ENCODE measurements around the gene ADARB2.

The ADARB2 gene

DNA sequence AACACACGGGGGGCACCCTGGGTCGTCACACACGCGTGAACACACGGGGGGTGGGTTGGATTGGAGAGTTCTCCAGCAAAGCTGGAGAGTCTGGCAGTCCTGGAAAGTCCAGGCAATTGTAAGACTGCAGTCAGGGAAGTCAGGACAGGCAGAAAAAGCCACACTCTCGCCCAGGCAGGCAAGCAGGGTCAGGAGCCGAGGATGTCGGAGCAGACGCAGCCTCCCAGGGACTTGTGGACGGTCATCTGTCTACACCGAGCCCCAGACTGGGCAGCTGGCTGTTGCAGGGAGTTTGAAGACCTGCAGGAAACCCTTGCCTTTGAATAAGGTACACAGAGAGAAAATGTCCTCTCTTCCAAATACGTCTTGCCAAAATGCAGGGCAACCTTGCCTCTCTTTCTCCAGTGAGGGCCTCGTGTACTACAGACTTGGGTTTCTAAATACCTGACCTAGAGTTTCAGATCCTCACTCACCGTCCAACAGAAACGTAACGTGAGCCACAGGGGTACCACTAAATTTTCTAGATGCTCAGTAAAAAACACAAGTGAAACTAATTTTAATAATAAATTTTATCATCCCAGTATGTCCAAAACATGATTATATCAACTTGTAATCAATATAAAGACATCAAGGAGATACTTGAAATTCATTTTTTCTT lies 176.7 kb downstream of the ADARB2 start:
- no peak for DNase-seq

DNA sequence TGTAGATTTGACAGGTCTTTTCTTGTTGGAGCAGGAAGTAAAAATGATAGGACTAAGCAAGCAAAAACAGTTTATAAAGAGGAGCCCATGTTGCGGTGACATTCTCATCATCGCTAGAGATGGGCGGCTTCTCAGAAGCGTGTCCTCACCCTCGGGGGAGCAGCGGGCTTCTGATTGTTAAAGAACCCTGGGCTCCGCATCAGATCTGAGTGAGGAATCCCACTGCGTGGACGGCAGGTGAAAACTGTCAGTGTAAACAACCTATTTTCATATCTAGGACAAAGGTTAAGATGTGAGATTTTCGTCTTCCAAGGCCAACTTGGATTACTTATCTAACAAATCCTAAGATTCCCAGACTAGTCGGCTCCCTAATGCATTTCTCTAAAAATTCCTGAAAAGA lies 177.6 kb downstream of the ADARB2 start:
- DNase-seq: no peak

DNA sequence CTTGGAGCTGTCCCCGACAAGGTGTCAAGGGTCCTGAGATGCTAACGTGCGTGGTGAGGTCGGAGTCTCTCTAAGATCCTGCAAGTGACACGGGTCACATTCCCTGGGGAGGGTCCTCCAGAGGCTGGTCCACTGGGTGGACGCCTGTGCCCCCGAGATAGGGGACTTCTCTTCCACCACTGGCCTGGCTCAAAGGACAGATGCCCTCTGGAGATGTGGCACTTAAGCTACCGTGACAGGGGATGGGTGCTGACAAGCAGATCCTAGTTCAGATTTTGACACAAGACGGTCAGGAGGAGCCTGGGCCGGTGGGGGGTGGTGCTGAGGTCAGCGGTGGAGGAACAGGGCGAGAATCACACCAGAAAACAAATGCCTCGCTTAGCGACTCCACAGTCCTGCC lies 178.0 kb downstream of the ADARB2 start:
- no peak for DNase-seq

DNA sequence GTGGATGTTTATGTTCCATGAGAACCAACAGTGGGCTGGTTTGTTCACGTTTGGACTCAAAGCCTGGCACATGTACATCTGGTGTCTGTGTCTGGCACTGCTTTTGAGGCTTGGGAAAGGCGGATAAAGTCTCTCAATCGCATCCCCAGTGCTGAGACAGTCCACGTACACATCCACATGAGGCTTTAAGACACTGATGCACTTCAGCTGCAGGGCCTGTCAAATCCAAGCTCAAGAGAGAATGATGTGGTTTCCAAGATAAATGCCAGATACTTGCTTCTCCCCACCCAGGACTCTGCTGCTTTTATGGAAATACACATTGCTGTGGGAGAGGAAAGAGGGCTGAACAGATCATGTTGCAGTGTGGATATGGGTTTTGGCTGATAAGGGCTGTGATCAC lies 178.4 kb downstream of the ADARB2 start:
- no peak for DNase-seq

DNA sequence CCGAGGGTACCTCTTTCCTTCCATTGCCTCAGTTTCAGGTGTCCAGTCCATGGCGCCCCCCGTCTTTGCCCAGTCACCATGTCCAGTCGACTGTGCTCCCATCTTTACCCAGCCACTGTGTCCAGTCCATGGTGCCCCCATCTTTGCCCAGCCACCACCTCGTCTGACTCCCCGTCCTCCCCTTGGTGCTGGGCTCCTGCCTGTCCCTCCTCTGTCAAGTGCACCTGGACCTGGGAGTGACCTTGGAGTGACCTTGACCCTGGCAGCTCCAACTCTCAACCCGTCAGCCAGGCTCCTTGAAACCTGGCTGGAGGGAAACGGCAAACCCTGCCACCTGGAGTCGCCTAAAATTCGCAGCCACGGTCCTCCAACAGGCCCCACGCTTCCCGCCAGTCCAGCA lies 180.2 kb downstream of the ADARB2 start:
- no peak for DNase-seq

- no peak for DNase-seq
Observed at GRCh38 chr10:1556496-1556895, 180.8 kb downstream of the ADARB2 start.

DNA sequence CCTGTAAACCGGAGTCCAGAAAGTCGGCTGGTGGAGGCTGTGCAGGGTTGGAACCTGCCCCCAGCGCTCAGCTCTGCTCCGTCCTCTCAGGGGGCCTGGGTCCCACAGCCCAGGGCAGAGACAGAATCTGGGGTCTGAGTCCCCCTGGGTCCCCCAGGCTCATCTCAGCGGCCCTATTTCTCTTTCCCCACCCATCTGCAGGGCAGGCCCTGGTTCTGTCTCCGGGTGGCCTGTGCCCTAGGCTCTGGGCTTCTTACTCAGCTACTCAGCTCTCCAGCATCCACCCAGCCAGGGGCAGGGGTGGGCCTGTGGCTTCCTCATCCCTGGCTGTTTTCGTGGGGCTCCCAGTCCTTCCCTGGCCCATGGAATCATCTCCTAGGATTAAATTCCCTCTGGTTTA lies 183.4 kb downstream of the ADARB2 start:
- no peak for DNase-seq

GRCh38 chr10:1552881-1553670 lies 184.2 kb downstream of the ADARB2 start:
- no peak for DNase-seq

- no peak for DNase-seq
Observed at GRCh38 chr10:1552406-1552805, 184.9 kb downstream of the ADARB2 start.

DNA sequence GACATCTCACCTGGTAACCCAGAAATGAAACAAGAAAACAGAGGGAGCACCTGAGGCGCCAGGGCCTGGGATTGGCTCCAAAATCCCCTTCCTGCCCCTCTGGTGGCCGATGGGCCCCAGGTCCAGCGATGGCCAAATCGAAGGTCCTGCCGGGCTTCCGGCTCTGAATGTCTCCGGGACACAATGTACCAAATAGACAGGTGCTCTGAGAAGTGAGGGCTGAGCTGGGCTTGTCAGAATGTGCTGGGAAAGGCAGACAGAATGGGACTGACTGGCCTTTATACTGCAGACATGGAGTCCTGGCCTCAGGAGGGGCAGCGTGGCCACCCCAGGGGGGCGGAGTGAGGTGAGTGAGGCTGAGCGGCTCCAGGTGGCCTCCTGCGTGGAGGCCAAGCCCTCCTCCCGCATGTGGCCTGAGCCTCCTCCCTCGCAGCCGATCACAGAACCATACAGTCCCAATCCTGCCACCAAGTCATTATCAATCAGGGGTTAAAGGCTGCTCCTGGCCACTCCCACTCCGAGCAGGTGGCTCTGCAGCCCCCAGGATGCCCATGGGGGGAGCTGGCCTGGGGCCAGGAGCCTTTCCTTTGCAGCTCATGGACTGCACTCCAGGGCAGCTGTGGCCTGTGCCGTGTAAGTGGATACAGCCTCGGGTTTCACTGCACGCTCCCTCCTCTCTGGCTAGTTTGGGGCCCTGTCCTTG lies 185.5 kb downstream of the ADARB2 start:
- no peak for DNase-seq

- no peak for DNase-seq
Observed at GRCh38 chr10:1550616-1551015, 186.7 kb downstream of the ADARB2 start.

DNA sequence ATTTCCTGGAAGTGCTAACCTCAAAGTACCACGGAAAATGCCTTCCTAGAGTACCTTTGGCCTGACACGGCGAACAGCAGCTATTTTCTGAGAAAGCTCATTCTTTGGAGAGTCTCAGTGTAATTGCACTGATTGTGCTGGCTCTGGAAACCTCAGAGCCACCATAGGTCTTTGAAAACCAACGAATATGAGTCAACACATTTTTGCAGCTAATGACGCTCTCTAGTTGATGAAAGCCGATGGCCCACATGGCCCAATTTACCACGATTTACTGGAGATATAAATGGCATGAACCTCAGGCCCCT lies 187.1 kb downstream of the ADARB2 start:
- DNase-seq: no peak

DNA sequence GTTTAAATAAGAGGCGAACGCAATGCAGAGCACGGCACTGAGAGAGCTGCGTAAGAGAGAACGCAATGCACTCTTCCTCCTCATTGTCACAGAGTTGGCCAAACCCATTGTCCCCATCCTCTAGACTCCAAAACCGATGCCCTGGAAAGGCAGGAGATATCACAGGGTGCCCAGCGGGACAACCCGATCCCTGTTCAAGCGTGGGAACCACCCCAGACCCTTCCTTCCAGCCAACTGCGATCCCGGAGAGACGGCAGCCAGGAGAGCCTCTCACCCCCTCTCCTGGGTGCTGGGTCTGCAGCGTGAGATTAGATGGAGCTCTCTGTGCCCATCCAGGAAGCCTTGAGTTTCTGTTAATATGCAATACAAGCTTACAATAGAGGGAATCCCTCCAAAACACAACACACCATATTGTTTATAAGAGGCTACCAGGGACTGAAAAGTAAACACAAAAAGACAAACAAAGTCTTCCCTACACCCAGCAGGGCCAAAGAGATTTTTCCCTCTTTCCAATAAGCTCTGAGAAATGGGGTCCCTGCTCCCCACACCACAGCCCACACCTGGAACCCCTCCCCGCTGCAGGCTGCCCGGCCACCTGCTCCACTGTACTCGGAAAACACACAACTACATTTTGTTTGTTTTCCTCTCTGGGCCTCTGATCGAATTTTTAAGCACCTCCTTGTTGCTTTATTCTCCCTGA lies 187.6 kb downstream of the ADARB2 start:
- no peak for DNase-seq

DNA sequence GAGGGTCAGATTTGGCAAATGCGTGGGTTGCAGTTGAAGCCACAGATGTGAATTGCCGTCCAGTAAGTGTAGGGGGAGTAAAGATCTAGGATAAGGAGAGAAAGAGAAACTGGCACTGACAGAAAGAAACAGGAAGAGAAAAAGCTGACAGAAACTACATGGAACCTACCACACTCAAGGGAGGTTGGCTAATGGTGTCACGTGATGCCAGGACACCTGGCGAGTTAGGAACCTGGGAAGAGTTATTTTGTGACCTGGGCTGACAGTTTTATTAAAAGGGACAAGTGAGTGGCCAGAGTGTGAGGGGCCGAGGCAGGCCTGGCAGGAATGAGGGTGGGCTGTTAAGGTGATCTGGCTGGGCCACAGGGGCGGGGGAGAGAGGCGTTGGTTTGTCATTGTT lies 188.7 kb downstream of the ADARB2 start:
- DNase-seq: no peak

DNA sequence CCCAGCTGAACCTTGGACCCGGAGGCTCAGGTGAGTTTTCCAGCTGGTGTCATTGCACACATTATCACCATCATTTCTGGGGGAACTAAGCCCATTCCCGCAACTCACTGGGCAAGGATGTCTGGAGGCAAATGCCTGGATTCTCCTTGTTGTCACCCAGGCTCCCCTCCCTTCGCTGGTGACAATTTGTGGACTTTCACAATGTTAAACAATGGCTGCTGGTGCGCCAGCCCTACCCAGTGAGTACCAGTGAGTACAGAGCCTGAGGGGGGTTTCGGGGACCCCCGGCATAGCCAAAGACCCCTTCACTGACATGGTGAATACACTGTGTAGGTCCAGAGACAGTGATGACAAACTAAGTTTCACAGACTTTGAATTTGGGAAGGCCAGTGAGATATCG lies 189.2 kb downstream of the ADARB2 start:
- no peak for DNase-seq

GRCh38 chr10:1546431-1547110 lies 190.8 kb downstream of the ADARB2 start:
- DNase-seq: no peak

DNA sequence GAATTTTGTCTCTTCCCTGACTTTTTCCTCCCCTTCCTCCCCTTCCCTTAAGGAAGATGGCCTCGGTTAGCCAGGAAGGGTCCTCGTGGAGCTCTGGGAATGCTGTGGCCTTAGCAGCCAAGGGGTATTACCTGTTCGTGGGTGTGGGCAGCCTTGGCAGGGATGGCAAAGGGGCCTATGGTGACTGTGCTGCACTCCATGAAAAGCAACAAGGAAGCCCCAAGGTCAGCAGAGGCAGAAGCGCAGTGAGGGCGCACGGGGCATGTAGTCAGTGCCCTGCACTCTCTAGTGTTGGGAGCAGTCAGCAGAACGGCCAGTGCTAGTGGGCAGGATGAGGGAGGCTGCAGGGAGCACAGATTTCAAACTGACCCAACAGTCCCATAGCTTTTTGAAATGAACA lies 191.8 kb downstream of the ADARB2 start:
- no peak for DNase-seq

GRCh38 chr10:1544929-1545328 lies 192.4 kb downstream of the ADARB2 start:
- no peak for DNase-seq

DNA sequence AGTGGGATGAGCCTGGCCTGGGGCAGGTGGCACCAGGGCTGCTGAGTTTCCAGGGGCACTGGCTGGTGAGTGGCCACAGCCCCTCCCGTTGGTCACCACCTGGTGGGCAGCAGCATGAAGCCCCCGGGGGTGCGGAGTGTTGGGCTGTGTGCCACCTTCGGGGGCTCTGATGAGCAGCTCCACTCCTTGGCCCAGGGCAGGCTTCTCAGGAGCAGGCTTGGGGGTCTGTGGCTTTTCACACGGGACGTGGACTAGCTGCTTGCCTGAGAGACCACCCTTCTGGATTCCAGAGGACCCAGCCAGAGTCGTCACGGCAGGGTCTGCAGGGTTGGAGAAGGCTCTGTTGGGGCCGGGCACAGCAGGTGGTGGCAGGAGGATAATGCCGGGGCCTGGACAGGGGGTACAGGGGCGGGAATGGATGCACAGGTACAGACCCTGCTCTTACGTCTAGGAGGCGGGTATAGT lies 193.1 kb downstream of the ADARB2 start:
- no peak for DNase-seq

- no peak for DNase-seq
Observed at GRCh38 chr10:1543596-1543995, 193.7 kb downstream of the ADARB2 start.

- no peak for DNase-seq
Observed at GRCh38 chr10:1542941-1543340, 194.4 kb downstream of the ADARB2 start.

GRCh38 chr10:1540144-1540543 lies 197.2 kb downstream of the ADARB2 start:
- DNase-seq: no peak

DNA sequence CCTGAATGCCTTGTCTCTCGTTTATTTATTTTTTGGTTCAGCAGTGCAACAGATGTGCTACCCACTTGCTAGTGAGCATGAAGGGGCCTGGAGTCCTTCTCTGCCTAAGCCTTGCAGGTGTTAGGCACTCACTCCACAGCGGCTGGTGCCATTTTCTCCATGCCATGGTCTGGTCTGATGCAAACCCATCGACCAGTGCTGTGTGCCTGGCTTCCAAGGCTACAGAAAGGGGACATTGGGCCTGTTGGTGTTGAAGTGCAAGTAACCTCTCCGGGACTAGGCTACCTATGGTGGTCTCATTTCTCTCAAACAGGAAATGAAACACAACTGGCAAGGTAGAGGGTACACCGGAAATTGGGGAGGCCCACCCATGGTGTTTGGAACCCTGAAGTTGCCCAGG lies 198.1 kb downstream of the ADARB2 start:
- DNase-seq: no peak
